SU-DHL-6 (cell line): ENCODE measurements around the gene NCOA6.

Experiments
- EZH2phosphoT487 ChIP-seq: fragments of 200-600 bp; sonication (generic), shearing (Covaris generic); conservative IDR thresholded peaks from 2 replicates; pipeline ENCODE4 v1.6.1; 2018; ENCODE audit warnings: mild to moderate bottlenecking, antibody characterized with exemption, low read length, moderate library complexity, mixed read lengths
- TF ChIP-seq, protein P1 (sequence below): fragments of 200-600 bp; sonication (generic); IDR thresholded peaks from one replicate; pipeline ENCODE4 v1.5.1; 2017; ENCODE audit warnings: antibody characterized with exemption, mild to moderate bottlenecking, low read length, moderate library complexity; ENCODE audit not compliant: insufficient read depth, poor library complexity, severe bottlenecking

DNA sequence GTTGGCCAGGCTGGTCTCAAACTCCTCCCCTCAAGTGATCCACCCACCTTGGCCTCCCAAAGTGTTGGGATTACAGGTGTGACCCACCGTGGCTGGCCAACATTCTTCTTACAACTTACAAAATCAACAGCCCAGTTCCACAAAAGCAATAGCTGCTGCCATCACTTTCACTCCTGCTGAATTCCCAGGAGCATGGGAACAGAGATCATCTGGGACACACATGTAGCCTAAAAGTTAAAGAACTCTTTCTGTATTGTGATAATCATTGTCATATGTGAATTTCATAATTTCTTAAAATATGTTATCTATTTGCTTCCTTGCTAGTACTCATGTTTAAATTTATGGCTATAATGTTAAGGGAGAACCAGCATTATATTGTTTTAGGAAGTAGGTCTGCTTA, 51.7 kb downstream of the NCOA6 start:
- TF ChIP-seq, protein P1, sequence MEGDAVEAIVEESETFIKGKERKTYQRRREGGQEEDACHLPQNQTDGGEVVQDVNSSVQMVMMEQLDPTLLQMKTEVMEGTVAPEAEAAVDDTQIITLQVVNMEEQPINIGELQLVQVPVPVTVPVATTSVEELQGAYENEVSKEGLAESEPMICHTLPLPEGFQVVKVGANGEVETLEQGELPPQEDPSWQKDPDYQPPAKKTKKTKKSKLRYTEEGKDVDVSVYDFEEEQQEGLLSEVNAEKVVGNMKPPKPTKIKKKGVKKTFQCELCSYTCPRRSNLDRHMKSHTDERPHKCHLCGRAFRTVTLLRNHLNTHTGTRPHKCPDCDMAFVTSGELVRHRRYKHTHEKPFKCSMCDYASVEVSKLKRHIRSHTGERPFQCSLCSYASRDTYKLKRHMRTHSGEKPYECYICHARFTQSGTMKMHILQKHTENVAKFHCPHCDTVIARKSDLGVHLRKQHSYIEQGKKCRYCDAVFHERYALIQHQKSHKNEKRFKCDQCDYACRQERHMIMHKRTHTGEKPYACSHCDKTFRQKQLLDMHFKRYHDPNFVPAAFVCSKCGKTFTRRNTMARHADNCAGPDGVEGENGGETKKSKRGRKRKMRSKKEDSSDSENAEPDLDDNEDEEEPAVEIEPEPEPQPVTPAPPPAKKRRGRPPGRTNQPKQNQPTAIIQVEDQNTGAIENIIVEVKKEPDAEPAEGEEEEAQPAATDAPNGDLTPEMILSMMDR = no peak
- TF ChIP-seq EZH2phosphoT487 = no peak
